ENCODE results near the gene FHL2.

GRCh38 chr2:105358593-105358992 is 40.3 kb downstream of the FHL2 start:
- TF ChIP-seq SMARCA4 (IDR thresholded peaks at IDR 0.05) (no peak), ZNF561 (CRISPR knock-in tag; conservative IDR thresholded peaks at IDR 0.05) (no peak), MITF (IDR thresholded peaks at IDR 0.05) (no peak), CEBPZ (IDR thresholded peaks at IDR 0.05; ENCODE audit: borderline replicate concordance, low read depth, low read length) (no peak), MNT (conservative IDR thresholded peaks at IDR 0.05) (no peak), EGR1 (conservative IDR thresholded peaks at IDR 0.05) (no peak), CTCF (IDR thresholded peaks at IDR 0.05 in 2 of 3, conservative IDR thresholded peaks at IDR 0.05 in 1 of 3; ENCODE audit: insufficient read depth in 2 of 3, low read depth in 1 of 3, low read length in 3 of 3) (no peak), RCOR1 (IDR thresholded peaks at IDR 0.05; ENCODE audit: borderline replicate concordance in 1 of 2, low read depth in 2 of 2, low read length in 2 of 2) (no peak), MAZ (CRISPR knock-in tag; conservative IDR thresholded peaks at IDR 0.05 in 1 of 2, IDR thresholded peaks at IDR 0.05 in 1 of 2) (no peak), POLR2A (conservative IDR thresholded peaks at IDR 0.05) (no peak), ZNF584 (CRISPR knock-in tag; IDR thresholded peaks at IDR 0.05; ENCODE audit: low read depth) (no peak), ZNF121 (CRISPR knock-in tag; conservative IDR thresholded peaks at IDR 0.05) (no peak), TEAD4 (IDR thresholded peaks at IDR 0.05; ENCODE audit: low read length) (no peak), TEAD4 (CRISPR knock-in tag; IDR thresholded peaks at IDR 0.05; ENCODE audit: borderline replicate concordance) (no peak), SMC3 (conservative IDR thresholded peaks at IDR 0.05; ENCODE audit: insufficient read depth, low read depth, low read length) (no peak)
